H1 (cell line): ENCODE measurements around the gene CRYGS. TPM values are rescaled to one million over a fixed set of nuclear protein-coding genes. Genes with fewer than 3 reads are reported as not detected.

ENCODE experiments used
- ASH2L ChIP-seq: fragments of 200-600, 300-600 bp; sonication (generic); IDR thresholded peaks from one replicate; pipeline ENCODE4 v1.7.1; 2017; ENCODE audit warnings: low read length
- BACH1 ChIP-seq: IDR thresholded peaks from 2 replicates; pipeline ENCODE4 v1.6.1; 2012; ENCODE audit warnings: low read length, improper control_type of control experiment
- CBX5 ChIP-seq: fragments of 300-800, 300-1000 bp; sonication (generic); IDR thresholded peaks from 2 replicates; pipeline ENCODE4 v1.7.1; 2016; ENCODE audit warnings: antibody characterized with exemption, low read length, low read depth
- CEBPB ChIP-seq: IDR thresholded peaks from 2 replicates; pipeline ENCODE4 v1.6.1; 2012; ENCODE audit warnings: low read depth, low read length
- CTBP2 ChIP-seq: IDR thresholded peaks from 2 replicates; pipeline ENCODE4 v1.7.0; 2011; ENCODE audit warnings: borderline replicate concordance, mild to moderate bottlenecking, moderate library complexity, mixed read lengths, low read length; ENCODE audit not compliant: insufficient read depth, insufficient read length
- EZH2 ChIP-seq: fragments of 200-600 bp; sonication (generic); IDR thresholded peaks from 2 replicates; pipeline ENCODE4 v1.7.1; 2012; ENCODE audit warnings: low read depth, mild to moderate bottlenecking, moderate library complexity, low read length, inconsistent platforms; ENCODE audit not compliant: severe bottlenecking
- JUND ChIP-seq: IDR thresholded peaks from 2 replicates; pipeline ENCODE4 v1.6.1; 2011; ENCODE audit warnings: mild to moderate bottlenecking, improper control_type of control experiment, low read length
- KDM4A ChIP-seq: IDR thresholded peaks from one replicate; pipeline ENCODE4 v1.7.1; 2012; ENCODE audit warnings: low read depth, mild to moderate bottlenecking, moderate library complexity, low read length, inconsistent platforms; ENCODE audit not compliant: severe bottlenecking
- KDM5A ChIP-seq: fragments of 200-600 bp; IDR thresholded peaks from 2 replicates; pipeline ENCODE4 v1.7.1; 2012; ENCODE audit warnings: mild to moderate bottlenecking, low read length, inconsistent platforms, mixed read lengths
- MAFK ChIP-seq: IDR thresholded peaks from 2 replicates; pipeline ENCODE4 v1.6.1; 2012; ENCODE audit warnings: low read depth, mild to moderate bottlenecking, improper control_type of control experiment, low read length
- POLR2A ChIP-seq, 2 experiments: IDR thresholded peaks; 1 replicate in 1 of 2; 2 replicates in 1 of 2; pipeline ENCODE4 v1.6.1; 2011; ENCODE audit warnings: low read depth in 2 of 2, low read length in 2 of 2, mild to moderate bottlenecking in 2 of 2; ENCODE audit errors: control extremely low read depth in 1 of 2
- POU5F1 ChIP-seq: IDR thresholded peaks from 2 replicates; pipeline ENCODE4 v1.6.1; 2011; ENCODE audit warnings: low read depth, mild to moderate bottlenecking, low read length, moderate library complexity
- SIN3A ChIP-seq, 2 experiments: IDR thresholded peaks in 1 of 2; conservative IDR thresholded peaks in 1 of 2; 2 replicates each; pipeline ENCODE4 v1.6.1; 2011 to 2012; ENCODE audit warnings: low read length in 2 of 2, improper control_type of control experiment in 1 of 2, low read depth in 1 of 2, mild to moderate bottlenecking in 1 of 2
- SIRT6 ChIP-seq: IDR thresholded peaks from one replicate; pipeline ENCODE4 v1.7.1; 2012; ENCODE audit warnings: low read length, inconsistent platforms
- SIX5 ChIP-seq: IDR thresholded peaks from 2 replicates; pipeline ENCODE4 v1.6.1; 2011; ENCODE audit warnings: mild to moderate bottlenecking, low read depth, low read length
- SUZ12 ChIP-seq: fragments of 200-600 bp; sonication (generic); IDR thresholded peaks from 2 replicates; pipeline ENCODE4 v1.6.1; 2012; ENCODE audit warnings: mild to moderate bottlenecking, inconsistent platforms, low read length, moderate library complexity, mixed read lengths
- TCF12 ChIP-seq: IDR thresholded peaks from 2 replicates; pipeline ENCODE4 v1.6.1; 2011; ENCODE audit warnings: low read depth, mild to moderate bottlenecking, low read length
- polyA plus RNA-seq, 7 experiments: library from polyadenylated mRNA; depleted of rRNA in 3 of 7; stranded (reverse) in 5 of 7; unstranded in 2 of 7; fragments of >200 nt in 5 of 7; fragments of 200-250 nt in 2 of 7; gene quantifications; 1 replicate in 5 of 7; 2 replicates in 1 of 7; 4 replicates in 1 of 7; pipeline versions ENCODE4 v1.2.1 to v1.2.3, GENCODE V29; 2011 to 2013; ENCODE audit warnings: missing spikeins in 2 of 7, mixed read lengths in 2 of 7
- total RNA-seq: library from RNA; stranded (reverse); fragmentation: NEBNext Ultra II Directional; extraction: Animal tissue kit (Norgen Biotek cat#: 25700); gene quantifications from 2 replicates; pipeline ENCODE4 v1.2.1, GENCODE V29; 2021
- TF ChIP-seq, protein P1 (sequence below): IDR thresholded peaks from 2 replicates; pipeline ENCODE4 v1.6.1; 2012; ENCODE audit warnings: low read length, inconsistent platforms

CRYGS gene
- total and polyA plus RNA-seq, 2 of the 8 experiments (the other 6 are each of a cell fraction or from before 2014, with no cell fraction given) = 1.5 to 1.8 TPM

DNA sequence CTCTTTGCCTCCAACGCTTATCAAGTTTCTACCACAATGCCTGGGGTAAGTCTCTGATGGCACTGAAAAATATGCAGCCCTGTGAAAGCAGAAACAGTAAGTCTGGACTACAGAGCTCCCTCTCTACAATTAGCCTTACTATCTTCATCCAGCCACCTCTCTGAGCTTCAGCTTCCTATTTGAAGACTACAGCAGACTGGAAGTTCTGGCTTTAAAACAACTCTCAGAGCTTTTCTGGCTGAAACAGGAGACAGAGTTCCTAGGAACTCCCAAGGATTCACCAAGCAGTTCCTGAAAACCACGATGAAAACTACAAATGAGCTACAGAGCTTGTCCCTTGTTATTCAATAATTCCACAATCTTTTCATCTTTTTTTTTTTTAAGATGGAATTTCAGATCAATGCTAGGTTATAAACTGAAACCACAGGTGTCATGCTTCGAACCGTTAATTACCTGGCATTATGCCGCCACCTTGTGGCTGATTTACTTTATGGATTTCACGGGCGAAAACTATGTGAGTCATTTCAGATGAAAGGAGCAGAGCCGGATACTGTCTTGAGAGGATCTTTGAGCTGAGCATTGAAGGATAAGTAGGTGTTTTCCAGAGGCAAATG lies 3.9 kb downstream of the CRYGS start (continued):
- TF ChIP-seq KDM4A (no peak), POU5F1 (no peak), POLR2A (IDR thresholded peaks at IDR 0.05; ENCODE audit: control extremely low read depth in 1 of 2, low read depth in 2 of 2, low read length in 2 of 2) (no peak), BACH1 (peak; percentile 82), SIN3A (conservative IDR thresholded peaks at IDR 0.05 in 1 of 2, IDR thresholded peaks at IDR 0.05 in 1 of 2; ENCODE audit: low read depth in 1 of 2, low read length in 2 of 2) (no peak), SUZ12 (no peak), EZH2 (no peak), SIRT6 (no peak), CTBP2 (no peak), KDM5A (no peak), JUND (0 out of 2 replicates have a peak, but pooled peaks have one; percentile 60), CEBPB (no peak), TCF12 (no peak), ASH2L (no peak), MAFK (peak; percentile 62; the same call in 1 of the 2 replicates), CBX5 (no peak), SIX5 (no peak)
- TF ChIP-seq, protein P1, sequence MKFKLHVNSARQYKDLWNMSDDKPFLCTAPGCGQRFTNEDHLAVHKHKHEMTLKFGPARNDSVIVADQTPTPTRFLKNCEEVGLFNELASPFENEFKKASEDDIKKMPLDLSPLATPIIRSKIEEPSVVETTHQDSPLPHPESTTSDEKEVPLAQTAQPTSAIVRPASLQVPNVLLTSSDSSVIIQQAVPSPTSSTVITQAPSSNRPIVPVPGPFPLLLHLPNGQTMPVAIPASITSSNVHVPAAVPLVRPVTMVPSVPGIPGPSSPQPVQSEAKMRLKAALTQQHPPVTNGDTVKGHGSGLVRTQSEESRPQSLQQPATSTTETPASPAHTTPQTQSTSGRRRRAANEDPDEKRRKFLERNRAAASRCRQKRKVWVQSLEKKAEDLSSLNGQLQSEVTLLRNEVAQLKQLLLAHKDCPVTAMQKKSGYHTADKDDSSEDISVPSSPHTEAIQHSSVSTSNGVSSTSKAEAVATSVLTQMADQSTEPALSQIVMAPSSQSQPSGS = peak; percentile 38; the same call in 1 of the 2 replicates
